Right renal cortex interstitium (tissue), 3 donors: ENCODE results near the gene PCDHA6. TPM values are rescaled to one million over a fixed set of nuclear protein-coding genes. Genes with fewer than 3 reads are reported as not detected.
"Not testable (repeated sequence)": the region's sequence is repeated elsewhere in the genome, so short reads cannot be mapped to it uniquely, and the experiment has no call there.

Experiments used
- DNase-seq, 3 donors: peaks; one replicate each; pipeline ENCODE4 v3.0.0-alpha.2; 2013; ENCODE audit warnings: low read depth in 3 of 3, low spot score in 2 of 3
- polyA plus RNA-seq, 3 donors: library from polyadenylated mRNA; unstranded; fragments of 120-200 nt; gene quantifications; one replicate each; pipeline ENCODE4 v1.2.1, GENCODE V29; 2013; ENCODE audit not compliant: insufficient read length in 3 of 3

The PCDHA6 gene
- under 1 TPM; 0.33 to 0.47 (median 0.44) TPM for polyA plus RNA-seq

GRCh38 chr5:140827704-140828361 is at the start of gene PCDHA6:
Gene PCDHA6, plus strand, starts transcription at chr5:140827960. Its CDS starts 132 bp downstream, at chr5:140828092.
- DNase-seq, result no peak

- DNase-seq, result no peak
Measured at GRCh38 chr5:140780512-140780911, 47.2 kb upstream of the PCDHA6 start.

DNA sequence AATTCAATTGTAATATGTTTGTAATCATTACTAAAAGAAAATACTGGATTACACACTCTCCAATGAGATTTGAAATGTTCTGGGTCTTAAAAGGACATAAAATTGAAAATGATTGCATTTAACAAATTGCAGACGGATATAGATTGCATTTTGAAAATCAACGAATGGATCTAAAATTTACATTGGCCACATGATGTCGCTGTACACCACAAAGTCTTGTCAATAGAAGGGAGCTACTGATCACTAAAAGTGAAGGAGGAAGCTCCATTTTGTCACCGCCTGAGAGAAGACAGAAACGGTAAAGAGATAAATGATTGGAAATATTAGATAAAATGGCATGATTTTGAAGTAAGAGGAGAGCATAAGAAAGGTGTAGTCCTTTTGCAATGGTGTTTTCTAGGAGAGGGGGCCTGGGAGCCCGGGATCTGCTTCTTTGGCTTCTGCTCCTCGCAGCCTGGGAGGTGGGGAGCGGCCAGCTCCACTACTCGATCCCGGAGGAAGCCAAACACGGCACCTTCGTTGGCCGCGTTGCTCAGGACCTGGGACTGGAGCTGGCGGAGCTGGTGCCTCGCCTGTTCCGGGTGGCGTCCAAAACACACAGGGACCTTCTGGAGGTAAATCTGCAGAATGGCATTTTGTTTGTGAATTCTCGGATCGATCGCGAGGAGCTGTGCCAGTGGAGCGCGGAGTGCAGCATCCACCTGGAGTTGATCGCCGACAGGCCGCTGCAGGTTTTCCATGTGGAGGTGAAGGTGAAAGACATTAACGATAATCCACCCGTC is 41.7 kb upstream of the PCDHA6 start, which contains the start of gene PCDHA1:
PCDHA1 (plus strand) TSS at position 236 of the 782 bp plus-strand sequence.
- no peak for DNase-seq

DNA sequence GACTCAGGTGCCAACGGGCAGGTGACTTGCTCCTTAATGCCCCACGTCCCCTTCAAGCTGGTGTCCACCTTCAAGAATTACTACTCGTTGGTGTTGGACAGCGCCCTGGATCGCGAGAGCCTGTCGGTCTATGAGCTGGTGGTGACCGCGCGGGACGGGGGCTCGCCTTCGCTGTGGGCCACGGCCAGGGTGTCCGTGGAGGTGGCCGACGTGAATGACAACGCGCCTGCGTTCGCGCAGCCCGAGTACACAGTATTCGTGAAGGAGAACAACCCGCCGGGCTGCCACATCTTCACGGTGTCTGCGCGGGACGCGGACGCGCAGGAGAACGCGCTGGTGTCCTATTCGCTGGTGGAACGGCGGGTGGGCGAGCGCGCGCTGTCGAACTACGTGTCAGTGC is 40.3 kb upstream of the PCDHA6 start:
- not testable (repeated sequence) for DNase-seq

- DNase-seq, result not testable (repeated sequence)
Measured at GRCh38 chr5:140787849-140788504, 39.8 kb upstream of the PCDHA6 start.

DNA sequence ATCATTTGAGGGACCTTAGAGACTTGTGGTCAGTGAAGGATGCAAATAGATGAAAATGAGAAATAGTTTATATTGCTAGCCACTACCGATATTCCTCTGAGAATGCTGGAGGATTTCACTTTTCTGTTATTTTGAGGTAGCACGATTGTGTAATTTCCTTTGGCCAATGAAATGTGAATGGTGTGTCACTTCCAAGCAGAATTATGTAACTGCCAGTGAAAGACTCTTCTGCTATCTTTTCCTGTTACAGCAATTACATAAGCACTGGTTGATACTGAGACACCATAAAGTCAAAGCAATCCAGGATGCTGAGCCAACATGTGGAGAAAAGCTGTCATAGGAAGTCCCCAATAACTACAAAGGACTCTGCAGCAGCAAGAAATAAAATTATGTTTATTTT is 36.7 kb upstream of the PCDHA6 start:
- DNase-seq, result no peak

GRCh38 chr5:140794595-140795258 is 33.0 kb upstream of the PCDHA6 start, which contains the start of gene PCDHA2:
Gene PCDHA2, plus strand, starts transcription at chr5:140794852.
- DNase-seq, result no peak

DNA sequence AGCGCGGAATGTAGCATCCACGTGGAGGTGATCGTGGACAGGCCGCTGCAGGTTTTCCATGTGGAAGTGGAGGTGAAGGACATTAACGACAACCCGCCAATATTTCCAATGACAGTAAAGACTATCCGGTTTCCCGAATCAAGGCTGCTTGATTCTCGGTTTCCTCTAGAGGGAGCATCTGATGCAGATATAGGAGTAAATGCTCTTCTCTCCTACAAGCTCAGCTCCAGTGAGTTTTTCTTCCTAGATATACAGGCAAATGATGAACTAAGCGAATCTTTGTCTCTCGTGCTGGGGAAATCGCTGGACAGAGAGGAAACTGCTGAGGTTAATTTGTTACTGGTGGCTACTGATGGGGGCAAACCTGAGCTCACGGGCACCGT is 32.5 kb upstream of the PCDHA6 start:
- no peak for DNase-seq

DNA sequence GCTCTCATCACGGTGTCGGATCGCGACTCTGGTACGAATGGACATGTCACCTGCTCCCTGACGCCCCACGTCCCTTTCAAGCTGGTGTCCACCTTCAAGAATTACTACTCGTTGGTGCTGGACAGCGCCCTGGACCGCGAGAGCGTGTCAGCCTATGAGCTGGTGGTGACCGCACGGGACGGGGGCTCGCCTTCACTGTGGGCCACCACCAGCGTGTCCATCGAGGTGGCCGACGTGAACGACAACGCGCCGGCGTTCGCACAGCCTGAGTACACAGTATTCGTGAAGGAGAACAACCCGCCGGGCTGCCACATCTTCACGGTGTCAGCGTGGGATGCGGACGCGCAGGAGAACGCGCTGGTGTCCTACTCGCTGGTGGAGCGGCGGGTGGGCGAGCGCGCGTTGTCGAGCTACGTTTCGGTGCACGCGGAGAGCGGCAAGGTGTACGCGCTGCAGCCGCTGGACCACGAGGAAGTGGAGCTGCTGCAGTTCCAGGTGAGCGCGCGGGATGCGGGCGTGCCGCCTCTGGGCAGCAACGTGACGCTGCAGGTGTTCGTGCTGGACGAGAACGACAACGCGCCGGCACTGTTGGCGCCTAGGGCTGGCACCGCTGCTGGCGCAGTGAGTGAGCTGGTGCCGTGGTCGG is 31.6 kb upstream of the PCDHA6 start:
- DNase-seq, result not testable (repeated sequence)

GRCh38 chr5:140796718-140797095 is 31.1 kb upstream of the PCDHA6 start:
- no peak for DNase-seq

- no peak for DNase-seq
Measured at GRCh38 chr5:140800816-140801493, 26.8 kb upstream of the PCDHA6 start, which contains the start of gene PCDHA3. Gene PCDHA3, plus strand, starts transcription at chr5:140801057.

DNA sequence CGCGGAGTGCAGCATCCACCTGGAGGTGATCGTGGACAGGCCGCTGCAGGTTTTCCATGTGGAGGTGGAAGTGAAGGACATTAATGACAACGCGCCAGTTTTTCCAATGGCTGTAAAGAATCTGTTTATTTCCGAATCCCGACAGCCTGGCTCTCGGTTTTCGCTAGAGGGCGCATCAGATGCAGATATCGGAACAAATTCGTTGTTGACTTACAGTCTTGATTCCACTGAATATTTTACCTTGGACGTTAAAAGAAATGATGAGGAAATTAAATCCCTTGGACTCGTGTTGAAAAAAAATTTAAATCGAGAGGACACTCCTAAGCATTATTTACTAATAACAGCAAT is 26.3 kb upstream of the PCDHA6 start:
- no peak for DNase-seq

GRCh38 chr5:140802381-140802780 is 25.4 kb upstream of the PCDHA6 start:
- not testable (repeated sequence) for DNase-seq

DNA sequence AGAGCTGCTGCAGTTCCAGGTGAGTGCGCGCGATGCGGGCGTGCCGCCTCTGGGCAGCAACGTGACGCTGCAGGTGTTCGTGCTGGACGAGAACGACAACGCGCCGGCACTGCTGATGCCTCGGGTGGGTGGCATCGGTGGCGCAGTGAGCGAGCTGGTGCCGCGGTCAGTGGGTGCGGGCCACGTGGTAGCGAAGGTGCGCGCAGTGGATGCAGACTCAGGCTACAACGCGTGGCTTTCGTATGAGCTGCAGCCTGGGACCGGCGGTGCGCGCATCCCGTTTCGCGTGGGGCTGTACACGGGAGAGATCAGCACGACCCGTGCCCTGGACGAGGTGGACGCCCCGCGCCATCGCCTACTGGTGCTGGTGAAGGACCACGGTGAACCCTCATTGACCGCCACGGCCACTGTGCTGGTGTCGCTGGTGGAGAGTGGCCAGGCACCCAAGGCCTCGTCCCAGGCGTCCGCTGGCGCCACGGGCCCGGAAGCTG is 24.9 kb upstream of the PCDHA6 start:
- DNase-seq, result no peak

DNA sequence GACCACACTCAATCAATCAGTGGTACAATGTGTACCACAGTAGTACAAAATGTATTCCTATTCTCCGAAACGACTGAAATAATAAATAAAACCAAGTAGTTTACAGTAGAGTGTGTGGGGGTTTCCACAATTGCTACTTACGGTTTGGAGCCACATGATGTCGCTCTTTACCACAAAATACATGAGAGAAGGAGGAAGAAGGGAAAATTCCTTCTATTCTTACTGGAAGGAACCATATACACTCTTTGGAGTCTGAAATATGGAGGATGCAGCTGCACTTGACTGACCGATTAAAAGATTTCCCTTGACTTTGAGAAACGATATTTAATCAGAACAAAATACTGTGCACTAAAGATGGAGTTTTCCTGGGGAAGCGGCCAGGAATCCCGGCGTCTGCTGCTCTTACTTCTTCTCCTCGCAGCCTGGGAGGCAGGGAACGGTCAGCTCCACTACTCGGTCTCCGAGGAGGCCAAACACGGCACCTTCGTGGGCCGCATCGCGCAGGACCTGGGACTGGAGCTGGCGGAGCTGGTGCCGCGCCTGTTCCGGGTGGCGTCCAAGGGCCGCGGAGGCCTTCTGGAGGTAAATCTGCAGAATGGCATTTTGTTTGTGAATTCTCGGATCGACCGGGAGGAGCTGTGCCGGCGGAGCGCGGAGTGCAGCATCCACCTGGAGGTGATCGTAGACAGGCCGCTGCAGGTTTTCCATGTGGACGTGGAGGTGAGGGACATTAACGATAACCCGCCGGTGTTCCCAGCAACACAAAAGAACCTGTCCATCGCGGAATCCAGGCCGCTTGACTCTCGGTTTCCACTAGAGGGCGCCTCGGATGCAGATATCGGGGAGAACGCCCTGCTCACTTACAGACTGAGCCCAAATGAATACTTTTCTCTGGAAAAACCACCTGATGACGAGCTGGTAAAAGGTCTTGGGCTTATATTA is 20.7 kb upstream of the PCDHA6 start, which contains the start of gene PCDHA4:
PCDHA4 (plus strand) TSS at position 235 of the 942 bp plus-strand sequence.
- DNase-seq, result no peak

GRCh38 chr5:140808241-140808888 is 19.4 kb upstream of the PCDHA6 start:
- DNase-seq, result not testable (repeated sequence)

GRCh38 chr5:140808889-140809291 is 18.9 kb upstream of the PCDHA6 start:
- no peak for DNase-seq
